Measurements from ENCODE around the gene C20orf202.

Gene C20orf202

GRCh38 chr20:1184260-1184637 is 19.0 kb upstream of the C20orf202 start:
- no peak for TF ChIP-seq CTCF (IDR thresholded peaks at IDR 0.05)

- TF ChIP-seq CTCF (IDR thresholded peaks at IDR 0.05), result no peak
These were observed 18.5 kb upstream of the C20orf202 start, which contains the start of gene TMEM74B for GRCh38 chr20:1184638-1185315. Gene TMEM74B, minus strand, starts transcription at chr20:1184981. Its CDS starts 1,180 bp downstream, at chr20:1183801.

- no peak for TF ChIP-seq CTCF (IDR thresholded peaks at IDR 0.05)
These were observed 17.9 kb upstream of the C20orf202 start for GRCh38 chr20:1185316-1185741.

- peak; percentile 68 for TF ChIP-seq CTCF (IDR thresholded peaks at IDR 0.05)
These were observed 17.4 kb upstream of the C20orf202 start for GRCh38 chr20:1185790-1186334.

- no peak for TF ChIP-seq CTCF (IDR thresholded peaks at IDR 0.05)
These were observed 16.8 kb upstream of the C20orf202 start for GRCh38 chr20:1186367-1186991.

GRCh38 chr20:1187605-1188171 is 15.6 kb upstream of the C20orf202 start:
- no peak for TF ChIP-seq CTCF (IDR thresholded peaks at IDR 0.05)

GRCh38 chr20:1188347-1188746 is 14.9 kb upstream of the C20orf202 start:
- TF ChIP-seq CTCF (IDR thresholded peaks at IDR 0.05), result no peak

Measured in LNCAP (cell line).